ENCODE results near the gene MC4R. TPM values are rescaled to one million over a fixed set of nuclear protein-coding genes. Genes with fewer than 3 reads are reported as not detected.

Gene MC4R
- total and polyA plus RNA-seq, 2 donors = 0.30 to 0.33 TPM

GRCh38 chr18:60347526-60348045, 25.0 kb downstream of the MC4R start:
- 98% methylated on average over 4 of the region's 4 CpGs for WGBS
- DNase-seq (ENCODE audit: low read depth in 6 of 9, low spot score in 9 of 9) = no peak
- H3K27ac ChIP-seq (ENCODE audit: low read depth in 1 of 2, low read length in 1 of 2) = no peak overlapping the region
- no peaks in the 10 kb centered on the region for H3K27me3 ChIP-seq (ENCODE audit: control insufficient read depth in 2 of 2, insufficient read depth in 1 of 2, low read length in 1 of 2)
- peaks cover 3 to 6% of the 10 kb centered on the region in 2 donors for H3K4me1 ChIP-seq (ENCODE audit: control insufficient read depth in 2 of 2, insufficient read depth in 2 of 2, low read length in 2 of 2)
- H3K9me3 ChIP-seq (ENCODE audit: control insufficient read depth in 2 of 2, insufficient read depth in 1 of 2, low read length in 1 of 2) = no peaks in the 10 kb centered on the region
- H3K4me3 ChIP-seq (ENCODE audit: low read length in 2 of 2) = no peak overlapping the region
- H3K36me3 ChIP-seq (ENCODE audit: control insufficient read depth in 2 of 2, insufficient read depth in 2 of 2, low read length in 1 of 2) = no peaks in the 10 kb centered on the region

GRCh38 chr18:60339018-60339417, 33.6 kb downstream of the MC4R start:
- no peaks in the 10 kb centered on the region for H3K27me3 ChIP-seq (ENCODE audit: control insufficient read depth in 2 of 2, insufficient read depth in 1 of 2, low read length in 1 of 2)
- DNase-seq (ENCODE audit: low read depth in 6 of 9, low spot score in 9 of 9) = no peak
- H3K27ac ChIP-seq (ENCODE audit: low read depth in 1 of 2, low read length in 1 of 2) = no peak overlapping the region
- no peak overlapping the region for H3K4me3 ChIP-seq (ENCODE audit: low read length in 2 of 2)
- H3K36me3 ChIP-seq (ENCODE audit: control insufficient read depth in 2 of 2, insufficient read depth in 2 of 2, low read length in 1 of 2) = no peaks in the 10 kb centered on the region
- no peaks in the 10 kb centered on the region for H3K4me1 ChIP-seq (ENCODE audit: control insufficient read depth in 2 of 2, insufficient read depth in 2 of 2, low read length in 2 of 2)
- H3K9me3 ChIP-seq (ENCODE audit: control insufficient read depth in 2 of 2, insufficient read depth in 1 of 2, low read length in 1 of 2) = no peaks in the 10 kb centered on the region
- WGBS = 56% methylated on average over 1 of the region's 1 CpG

DNA sequence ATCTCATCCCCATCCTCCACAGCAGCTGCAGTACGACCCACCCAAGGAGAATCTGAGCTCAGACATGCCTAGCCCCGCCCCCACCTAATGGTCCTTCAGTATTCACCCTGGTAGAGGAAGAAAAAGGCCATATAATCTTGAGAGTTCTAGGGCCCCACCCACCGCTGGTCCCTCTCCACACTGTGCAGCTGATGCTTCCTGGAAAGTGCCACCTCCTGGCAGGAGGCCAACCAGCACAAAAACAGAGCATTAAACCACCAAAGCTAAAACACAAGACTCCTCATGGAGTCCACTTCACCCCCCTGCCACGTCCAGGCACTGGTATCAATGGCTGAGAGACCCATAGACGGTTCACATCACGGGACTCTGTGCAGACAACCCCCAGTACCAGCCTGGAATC, 40.7 kb downstream of the MC4R start:
- Histone ChIP-seq H3K36me3 (ENCODE audit: control insufficient read depth in 2 of 2, insufficient read depth in 2 of 2, low read length in 1 of 2) (no peaks in the 10 kb centered on the region), H3K4me1 (ENCODE audit: control insufficient read depth in 2 of 2, insufficient read depth in 2 of 2, low read length in 2 of 2) (no peaks in the 10 kb centered on the region), H3K27me3 (ENCODE audit: control insufficient read depth in 2 of 2, insufficient read depth in 1 of 2, low read length in 1 of 2) (no peaks in the 10 kb centered on the region), H3K4me3 (ENCODE audit: low read length in 2 of 2) (no peak overlapping the region), H3K9me3 (ENCODE audit: control insufficient read depth in 2 of 2, insufficient read depth in 1 of 2, low read length in 1 of 2) (peaks cover 0 to 3% of the 10 kb centered on the region in 2 donors), H3K27ac (ENCODE audit: low read depth in 1 of 2, low read length in 1 of 2) (no peak overlapping the region)
- WGBS = 82% methylated on average over 6 of the region's 6 CpGs
- no peak for DNase-seq (ENCODE audit: low read depth in 6 of 9, low spot score in 9 of 9)

GRCh38 chr18:60329131-60329530, 43.4 kb downstream of the MC4R start:
- Histone ChIP-seq H3K36me3 (ENCODE audit: control insufficient read depth in 2 of 2, insufficient read depth in 2 of 2, low read length in 1 of 2) (no peaks in the 10 kb centered on the region), H3K27ac (ENCODE audit: low read depth in 1 of 2, low read length in 1 of 2) (no peak overlapping the region), H3K9me3 (ENCODE audit: control insufficient read depth in 2 of 2, insufficient read depth in 1 of 2, low read length in 1 of 2) (peaks cover 0 to 3% of the 10 kb centered on the region in 2 donors), H3K27me3 (ENCODE audit: control insufficient read depth in 2 of 2, insufficient read depth in 1 of 2, low read length in 1 of 2) (no peaks in the 10 kb centered on the region), H3K4me3 (ENCODE audit: low read length in 2 of 2) (no peak overlapping the region), H3K4me1 (ENCODE audit: control insufficient read depth in 2 of 2, insufficient read depth in 2 of 2, low read length in 2 of 2) (no peaks in the 10 kb centered on the region)
- DNase-seq (ENCODE audit: low read depth in 6 of 9, low spot score in 9 of 9) = no peak

- H3K27me3 ChIP-seq (ENCODE audit: control insufficient read depth in 2 of 2, insufficient read depth in 1 of 2, low read length in 1 of 2) = no peaks in the 10 kb centered on the region
- no peaks in the 10 kb centered on the region for H3K36me3 ChIP-seq (ENCODE audit: control insufficient read depth in 2 of 2, insufficient read depth in 2 of 2, low read length in 1 of 2)
- H3K9me3 ChIP-seq (ENCODE audit: control insufficient read depth in 2 of 2, insufficient read depth in 1 of 2, low read length in 1 of 2) = peaks cover 0 to 3% of the 10 kb centered on the region in 2 donors
- no peak for DNase-seq (ENCODE audit: low read depth in 6 of 9, low spot score in 9 of 9)
- H3K4me1 ChIP-seq (ENCODE audit: control insufficient read depth in 2 of 2, insufficient read depth in 2 of 2, low read length in 2 of 2) = no peaks in the 10 kb centered on the region
- H3K27ac ChIP-seq (ENCODE audit: low read depth in 1 of 2, low read length in 1 of 2) = no peak overlapping the region
- H3K4me3 ChIP-seq (ENCODE audit: low read length in 2 of 2) = no peak overlapping the region
- 93% methylated on average over 2 of the region's 2 CpGs for WGBS
Observed at GRCh38 chr18:60327880-60328279, 44.7 kb downstream of the MC4R start.

DNA sequence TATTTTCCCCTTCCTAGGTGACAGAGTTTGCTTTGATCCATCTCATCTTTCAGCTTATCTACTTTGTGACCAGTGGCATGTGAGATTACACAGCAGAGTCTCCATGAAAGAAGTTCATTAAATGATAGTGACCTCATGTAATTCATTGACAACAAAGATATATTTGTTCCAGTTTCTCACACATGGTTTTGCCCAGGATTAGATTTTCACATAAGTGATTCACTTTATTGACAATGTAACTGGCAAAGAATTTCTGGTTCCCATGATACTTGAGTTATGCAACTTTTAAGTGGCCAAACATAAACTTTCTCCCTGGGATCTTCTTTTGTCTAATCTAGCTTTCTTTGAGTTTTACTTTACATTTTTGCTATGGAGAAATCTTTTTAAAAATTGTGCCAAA, 50.0 kb downstream of the MC4R start:
- H3K9me3 ChIP-seq (ENCODE audit: control insufficient read depth in 2 of 2, insufficient read depth in 1 of 2, low read length in 1 of 2) = no peaks in the 10 kb centered on the region
- no peak for DNase-seq (ENCODE audit: low read depth in 6 of 9, low spot score in 9 of 9)
- H3K36me3 ChIP-seq (ENCODE audit: control insufficient read depth in 2 of 2, insufficient read depth in 2 of 2, low read length in 1 of 2) = no peaks in the 10 kb centered on the region
- H3K4me3 ChIP-seq (ENCODE audit: low read length in 2 of 2) = no peak overlapping the region
- H3K27me3 ChIP-seq (ENCODE audit: control insufficient read depth in 2 of 2, insufficient read depth in 1 of 2, low read length in 1 of 2) = no peaks in the 10 kb centered on the region
- no peak overlapping the region for H3K27ac ChIP-seq (ENCODE audit: low read depth in 1 of 2, low read length in 1 of 2)
- H3K4me1 ChIP-seq (ENCODE audit: control insufficient read depth in 2 of 2, insufficient read depth in 2 of 2, low read length in 2 of 2) = no peaks in the 10 kb centered on the region
